Testis (tissue), 3 donors: ENCODE results near the gene TK2. TPM values are rescaled to one million over a fixed set of nuclear protein-coding genes. Genes with fewer than 3 reads are reported as not detected.
"Not testable (repeated sequence)": the region's sequence is repeated elsewhere in the genome, so short reads cannot be mapped to it uniquely, and the experiment has no call there.

Source experiments
- DNase-seq: peaks from one replicate; pipeline ENCODE4 v3.0.0-alpha.2; 2019
- H3K27ac ChIP-seq, 2 donors: fragments of 200-600 bp; sonication (generic); one replicate each; pipeline ENCODE4 v1.5.1; 2019
- H3K27me3 ChIP-seq: fragments of 200-600 bp; sonication (generic); one replicate; pipeline ENCODE4 v1.5.1; 2019
- H3K36me3 ChIP-seq: fragments of 200-600 bp; sonication (generic); one replicate; pipeline ENCODE4 v1.5.1; 2017; ENCODE audit warnings: low read depth; ENCODE audit errors: missing control alignments
- H3K4me1 ChIP-seq: fragments of 200-600 bp; sonication (generic); one replicate; pipeline ENCODE4 v1.5.1; 2019
- H3K4me3 ChIP-seq, 2 donors: fragments of 200-600 bp; sonication (generic); one replicate each; pipeline ENCODE4 v1.5.1; 2017 to 2019
- H3K9me3 ChIP-seq: fragments of 200-600 bp; sonication (generic); one replicate; pipeline ENCODE4 v1.5.1; 2017
- CTCF ChIP-seq, 3 experiments: fragments of 450-650 bp in 2 of 3; fragments of 200-600 bp in 1 of 3; sonication (generic) in 1 of 3; IDR thresholded peaks; one replicate each; pipeline ENCODE4 v1.5.1; 2016 to 2019; ENCODE audit warnings: antibody characterized with exemption in 3 of 3, mild to moderate bottlenecking in 2 of 3, moderate library complexity in 1 of 3
- POLR2A ChIP-seq: fragments of 450-650 bp; IDR thresholded peaks from one replicate; pipeline ENCODE4 v1.6.1; 2017; ENCODE audit warnings: antibody characterized with exemption, mild to moderate bottlenecking, moderate library complexity
- WGBS, 2 donors: methylation state at CpG; one replicate each; pipeline ENCODE4 v1.1.5; 2018; 5-methylcytosine and 5-hydroxymethylcytosine counted together
- intact Hi-C: fragments of 100-400 bp; cut with DNase I; formaldehyde crosslinking; loops from one replicate; pipeline ENCODE4 v1.15.1; 2023; ENCODE audit warnings: low total_unique reads
- polyA plus RNA-seq: library from polyadenylated mRNA; stranded (reverse); fragments of 350-450 nt; fragmentation: Illumina TruSeq; extraction: RNeasy Lipid Tissue Mini Kit (QIAGEN cat#74804); gene quantifications from one replicate; pipeline ENCODE4 v1.2.3, GENCODE V29; 2014; ENCODE audit warnings: low read depth, low replicate concordance; ENCODE audit not compliant: insufficient read depth
- total RNA-seq, 2 donors: library from RNA; depleted of rRNA; stranded (reverse); fragments of >200 nt; gene quantifications; one replicate each; pipeline ENCODE4 v1.2.3, GENCODE V29; 2016

The TK2 gene
- total and polyA plus RNA-seq, 3 donors from 2014 or later, result 51.7 to 73.4 (median 66.8) TPM

GRCh38 chr16:66516808-66517585 lies 32.9 kb downstream of the TK2 start:
- Histone ChIP-seq H3K4me1 (peaks cover 30% of the 10 kb centered on the region), H3K27ac (peak overlapping the region; percentile 78 to 89), H3K9me3 (no peaks in the 10 kb centered on the region), H3K27me3 (no peaks in the 10 kb centered on the region), H3K36me3 (no peaks in the 10 kb centered on the region), H3K4me3 (no peak overlapping the region)
- 26 to 39% methylated on average over 8 to 15 of the region's 15 CpGs for WGBS, 2 donors
- peak; percentile 95 for DNase-seq
- TF ChIP-seq POLR2A (no peak), CTCF (IDR thresholded peaks at IDR 0.05) (no peak)
- intact Hi-C loops, result no loop called here

- Histone ChIP-seq H3K36me3 (no peaks in the 10 kb centered on the region), H3K9me3 (no peaks in the 10 kb centered on the region), H3K27ac (peak overlapping the region; percentile 2 to 89), H3K4me3 (no peak overlapping the region), H3K4me1 (peaks cover 30% of the 10 kb centered on the region), H3K27me3 (no peaks in the 10 kb centered on the region)
- TF ChIP-seq POLR2A (no peak), CTCF (IDR thresholded peaks at IDR 0.05) (no peak)
- WGBS, 2 donors, result 45 to 47% methylated on average over 5 to 8 of the region's 8 CpGs
- DNase-seq, result no peak
- intact Hi-C loops, result no loop called here
Measured at GRCh38 chr16:66516509-66516807, 33.5 kb downstream of the TK2 start.

- intact Hi-C loops, result no loop called here
- peaks cover 32% of the 10 kb centered on the region for H3K4me1 ChIP-seq
- H3K27me3 ChIP-seq, result no peaks in the 10 kb centered on the region
- peak overlapping the region; percentile 2 to 89 for H3K27ac ChIP-seq
- no peaks in the 10 kb centered on the region for H3K36me3 ChIP-seq
- no peak overlapping the region for H3K4me3 ChIP-seq
- TF ChIP-seq CTCF (IDR thresholded peaks at IDR 0.05), result no peak
- no peak for TF ChIP-seq POLR2A
- H3K9me3 ChIP-seq, result no peaks in the 10 kb centered on the region
- no peak for DNase-seq
- WGBS, 2 donors, result 68 to 71% methylated on average over 9 to 12 of the region's 12 CpGs
Measured at GRCh38 chr16:66515596-66516508, 34.1 kb downstream of the TK2 start.

- DNase-seq, H3K27ac ChIP-seq, H3K9me3 ChIP-seq, intact Hi-C loops, H3K4me3 ChIP-seq, H3K27me3 ChIP-seq, H3K36me3 ChIP-seq: not testable (repeated sequence)
- WGBS, 2 donors, result 91 to 94% methylated on average over 10 of the region's 10 CpGs
- peaks cover 33% of the 10 kb centered on the region for H3K4me1 ChIP-seq
Measured at GRCh38 chr16:66514980-66515595, 34.8 kb downstream of the TK2 start.

- H3K4me3 ChIP-seq, H3K9me3 ChIP-seq, H3K27ac ChIP-seq, H3K36me3 ChIP-seq, DNase-seq, H3K27me3 ChIP-seq, intact Hi-C loops: not testable (repeated sequence)
- WGBS, 2 donors, result 88 to 95% methylated on average over 7 to 13 of the region's 17 CpGs
- H3K4me1 ChIP-seq, result peaks cover 33% of the 10 kb centered on the region
Measured at GRCh38 chr16:66514391-66514790, 35.5 kb downstream of the TK2 start.
